HepG2 (cell line): ENCODE results near the gene VWA3A. TPM values are rescaled to one million over a fixed set of nuclear protein-coding genes. Genes with fewer than 3 reads are reported as not detected.
A peak's percentile ranks its signal among the peaks of the same experiment; 100 is the strongest.

Experiments used
- AKAP8 ChIP-seq: sonication (generic); formaldehyde crosslinking; IDR thresholded peaks from 2 replicates; pipeline ENCODE4 v1.5.1; 2020; ENCODE audit warnings: mild to moderate bottlenecking, missing genetic modification reagents
- ARNT ChIP-seq: fragments of 450-650 bp; IDR thresholded peaks from 2 replicates; pipeline ENCODE4 v1.6.1; 2017
- CAMTA2 ChIP-seq: sonication (generic); formaldehyde crosslinking; IDR thresholded peaks from 2 replicates; pipeline ENCODE4 v1.4.0; 2020; ENCODE audit warnings: mild to moderate bottlenecking, missing genetic modification reagents, borderline replicate concordance
- GATA4 ChIP-seq: sonication (generic); IDR thresholded peaks from 2 replicates; pipeline ENCODE4 v1.6.1; 2016; ENCODE audit warnings: antibody characterized with exemption, low read depth, borderline replicate concordance
- HNRNPUL1 ChIP-seq: fragments of 200-400 bp; formaldehyde crosslinking; IDR thresholded peaks from 2 replicates; pipeline ENCODE4 v1.6.1; 2017; ENCODE audit warnings: low read depth, mild to moderate bottlenecking, low read length, moderate library complexity
- KDM3A ChIP-seq: IDR thresholded peaks from 2 replicates; pipeline ENCODE4 v1.6.1; 2018; ENCODE audit warnings: low read depth, missing compliant biosample characterization
- KLF6 ChIP-seq: IDR thresholded peaks from 2 replicates; pipeline ENCODE4 v1.8.0; 2016; ENCODE audit warnings: missing biosample characterization, missing genetic modification reagents
- MAFG ChIP-seq: sonication (generic); formaldehyde crosslinking; IDR thresholded peaks from 2 replicates; pipeline ENCODE4 v1.5.1; 2020; ENCODE audit warnings: mild to moderate bottlenecking, missing genetic modification reagents
- NBN ChIP-seq: fragments of 450-650 bp; conservative IDR thresholded peaks from 2 replicates; pipeline ENCODE4 v1.6.1; 2017
- NFATC3 ChIP-seq: sonication (generic); formaldehyde crosslinking; IDR thresholded peaks from 2 replicates; pipeline ENCODE4 v1.5.1; 2020; ENCODE audit warnings: mild to moderate bottlenecking, missing genetic modification reagents
- NR2F1 ChIP-seq, 2 experiments: fragments of 450-650 bp in 1 of 2; formaldehyde crosslinking in 1 of 2; IDR thresholded peaks; 2 replicates each; pipeline versions ENCODE4 v1.5.0 to v1.6.1; 2016 to 2020; ENCODE audit warnings: mild to moderate bottlenecking in 1 of 2, missing compliant biosample characterization in 1 of 2, missing genetic modification reagents in 1 of 2, moderate library complexity in 1 of 2
- NRL ChIP-seq: sonication (generic); formaldehyde crosslinking; IDR thresholded peaks from 2 replicates; pipeline ENCODE4 v1.5.0; 2020; ENCODE audit warnings: missing genetic modification reagents, mild to moderate bottlenecking, moderate library complexity, borderline replicate concordance
- ONECUT2 ChIP-seq: sonication (generic); formaldehyde crosslinking; IDR thresholded peaks from 2 replicates; pipeline ENCODE4 v1.4.0; 2020; ENCODE audit warnings: missing genetic modification reagents
- PPARG ChIP-seq: conservative IDR thresholded peaks from 2 replicates; pipeline ENCODE4 v1.6.1; 2016; ENCODE audit warnings: missing biosample characterization, missing genetic modification reagents
- SNAI1 ChIP-seq: sonication (generic); formaldehyde crosslinking; IDR thresholded peaks from 2 replicates; pipeline ENCODE4 v1.5.0; 2020; ENCODE audit warnings: mild to moderate bottlenecking, missing genetic modification reagents, borderline replicate concordance
- SRSF1 ChIP-seq: fragments of 200-400 bp; formaldehyde crosslinking; optimal IDR thresholded peaks from 2 replicates; pipeline ENCODE3; 2017; ENCODE audit warnings: mild to moderate bottlenecking, low read depth, low read length, moderate library complexity
- TBL1XR1 ChIP-seq: fragments of 150-350 bp; IDR thresholded peaks from 2 replicates; pipeline ENCODE4 v1.6.1; 2014; ENCODE audit warnings: borderline replicate concordance, low read length; ENCODE audit not compliant: partially characterized antibody
- ZFYVE20 ChIP-seq: sonication (generic); formaldehyde crosslinking; IDR thresholded peaks from 2 replicates; pipeline ENCODE4 v1.8.0; 2023; ENCODE audit warnings: low read depth, mild to moderate bottlenecking, moderate library complexity, missing genetic modification reagents, borderline replicate concordance
- ZNF547 ChIP-seq: sonication (generic); formaldehyde crosslinking; IDR thresholded peaks from 2 replicates; pipeline ENCODE4 v1.5.1; 2020; ENCODE audit warnings: mild to moderate bottlenecking, missing genetic modification reagents
- ZNF674 ChIP-seq: sonication (generic); formaldehyde crosslinking; IDR thresholded peaks from 2 replicates; pipeline ENCODE4 v1.5.0; 2020; ENCODE audit warnings: low read depth, mild to moderate bottlenecking, missing genetic modification reagents
- ZNF761 ChIP-seq: sonication (generic); formaldehyde crosslinking; conservative IDR thresholded peaks from 2 replicates; pipeline ENCODE4 v1.4.0; 2020; ENCODE audit warnings: mild to moderate bottlenecking, missing genetic modification reagents
- ZSCAN21 ChIP-seq: sonication (generic); formaldehyde crosslinking; IDR thresholded peaks from 2 replicates; pipeline ENCODE4 v1.8.0; 2022; ENCODE audit warnings: mild to moderate bottlenecking, missing genetic modification reagents, moderate library complexity, borderline replicate concordance
- polyA plus RNA-seq, 8 experiments: library from polyadenylated mRNA; depleted of rRNA in 3 of 8; stranded (reverse) in 7 of 8; unstranded in 1 of 8; fragments of >200 nt; fragmentation: Illumina TruSeq in 4 of 8; extraction: Trizol in 4 of 8; gene quantifications; 2 replicates each; pipeline versions ENCODE4 v1.2.1 to v1.2.3, GENCODE V29; 2011 to 2016; ENCODE audit warnings: low read depth in 4 of 8, missing spikeins in 1 of 8, mixed read lengths in 1 of 8; ENCODE audit not compliant: insufficient read depth in 1 of 8
- total RNA-seq, 5 experiments: library from RNA; depleted of rRNA; stranded (reverse); fragments of >200 nt; fragmentation: Illumina TruSeq; extraction: Trizol; gene quantifications; 2 replicates each; pipeline ENCODE4 v1.2.3, GENCODE V29; 2016; ENCODE audit warnings: low read depth in 1 of 5
- TF ChIP-seq, protein P1 (sequence below): sonication (generic); formaldehyde crosslinking; IDR thresholded peaks from 2 replicates; pipeline ENCODE4 v1.5.0; 2020; ENCODE audit warnings: missing genetic modification reagents
- TF ChIP-seq, protein P2 (sequence below): sonication (generic); formaldehyde crosslinking; IDR thresholded peaks from 2 replicates; pipeline ENCODE4 v1.8.0; 2022; ENCODE audit warnings: mild to moderate bottlenecking, missing genetic modification reagents, moderate library complexity
- TF ChIP-seq, protein P3 (sequence below): sonication (generic); IDR thresholded peaks from 2 replicates; pipeline ENCODE4 v1.6.1; 2016; ENCODE audit warnings: low read depth, borderline replicate concordance
- TF ChIP-seq, protein P4 (sequence below): sonication (generic); formaldehyde crosslinking; conservative IDR thresholded peaks from 2 replicates; pipeline ENCODE4 v1.8.0; 2022; ENCODE audit warnings: low read depth, missing genetic modification reagents

VWA3A gene
- total and polyA plus RNA-seq, 2 of the 13 experiments (the other 11 are each of a cell fraction or from before 2014, with no cell fraction given) = 0.03 to 0.07 TPM

DNA sequence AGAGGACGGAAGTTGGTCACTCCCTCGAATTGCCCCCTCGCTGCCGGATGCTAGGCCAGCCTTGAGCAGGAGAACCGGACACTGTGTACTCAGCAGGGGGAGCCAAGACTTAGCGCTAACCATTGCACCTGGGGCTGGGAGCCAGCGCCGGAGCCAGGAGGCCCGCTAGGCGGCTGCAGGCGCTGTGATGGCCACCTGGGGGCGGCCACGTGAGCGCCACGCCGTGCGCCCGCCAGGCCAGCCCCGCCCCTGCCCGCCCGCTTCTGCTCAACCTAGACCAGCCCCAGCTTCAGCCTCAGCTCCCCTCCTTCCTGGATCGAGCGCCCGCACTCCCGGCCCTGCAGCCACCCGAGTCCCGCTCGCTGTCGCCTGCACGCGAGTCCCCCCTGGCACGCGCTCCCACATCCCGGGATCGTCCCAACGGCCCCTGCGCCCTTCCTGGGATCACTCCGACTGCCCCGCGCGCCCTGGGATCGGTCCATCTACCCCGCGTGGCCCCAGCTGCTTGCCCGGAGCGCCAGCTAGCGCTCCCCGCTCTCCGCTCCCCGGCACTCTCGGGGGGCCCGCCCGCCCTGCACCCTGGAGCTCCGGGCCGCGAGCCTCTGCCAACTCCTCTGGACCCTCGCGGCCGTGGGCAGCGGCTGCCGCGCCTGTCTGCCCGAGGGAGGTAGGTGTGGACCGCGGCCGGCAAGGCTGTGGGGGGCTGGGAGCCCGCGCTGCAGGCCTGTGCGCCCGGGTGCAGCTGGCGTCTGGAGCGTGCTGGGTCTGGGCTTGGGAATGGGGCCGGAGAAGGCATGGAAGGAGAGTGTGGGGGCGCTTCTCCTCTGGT lies 113.9 kb downstream of the VWA3A start, which contains the start of gene EEF2K (continued):
- TF ChIP-seq NRL (CRISPR knock-in tag) (peak; percentile 96; the same call in 1 of the 2 replicates), ZFYVE20 (CRISPR knock-in tag) (no peak), SNAI1 (no peak), ZNF547 (CRISPR knock-in tag) (peak; percentile 91), ZNF761 (CRISPR knock-in tag) (peak; percentile 97), ONECUT2 (CRISPR knock-in tag) (peak; percentile 61; the same call in 1 of the 2 replicates), AKAP8 (peak; percentile 91), PPARG (CRISPR knock-in tag) (peak; percentile 83), NR2F1 (CRISPR knock-in tag; IDR thresholded peaks at IDR 0.05) (peak in 1 of 2 experiments; percentile 9; a peak in 1 of 4 replicates), TBL1XR1 (no peak), GATA4 (no peak; the same call in 1 of the 2 replicates), KLF6 (peak; percentile 95), MAFG (CRISPR knock-in tag) (no peak), NBN (no peak), ARNT (no peak), KDM3A (CRISPR knock-in tag) (peak; percentile 98), ZNF674 (peak; percentile 97), CAMTA2 (CRISPR knock-in tag) (no peak; the same call in none of the 2 replicates), HNRNPUL1 (no peak), SRSF1 (peak; percentile 84), ZSCAN21 (peak; percentile 98), NFATC3 (CRISPR knock-in tag) (no peak; the same call in 1 of the 2 replicates)
- TF ChIP-seq, protein P1, sequence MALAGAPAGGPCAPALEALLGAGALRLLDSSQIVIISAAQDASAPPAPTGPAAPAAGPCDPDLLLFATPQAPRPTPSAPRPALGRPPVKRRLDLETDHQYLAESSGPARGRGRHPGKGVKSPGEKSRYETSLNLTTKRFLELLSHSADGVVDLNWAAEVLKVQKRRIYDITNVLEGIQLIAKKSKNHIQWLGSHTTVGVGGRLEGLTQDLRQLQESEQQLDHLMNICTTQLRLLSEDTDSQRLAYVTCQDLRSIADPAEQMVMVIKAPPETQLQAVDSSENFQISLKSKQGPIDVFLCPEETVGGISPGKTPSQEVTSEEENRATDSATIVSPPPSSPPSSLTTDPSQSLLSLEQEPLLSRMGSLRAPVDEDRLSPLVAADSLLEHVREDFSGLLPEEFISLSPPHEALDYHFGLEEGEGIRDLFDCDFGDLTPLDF = peak; percentile 62; the same call in 1 of the 2 replicates
- TF ChIP-seq, protein P2, sequence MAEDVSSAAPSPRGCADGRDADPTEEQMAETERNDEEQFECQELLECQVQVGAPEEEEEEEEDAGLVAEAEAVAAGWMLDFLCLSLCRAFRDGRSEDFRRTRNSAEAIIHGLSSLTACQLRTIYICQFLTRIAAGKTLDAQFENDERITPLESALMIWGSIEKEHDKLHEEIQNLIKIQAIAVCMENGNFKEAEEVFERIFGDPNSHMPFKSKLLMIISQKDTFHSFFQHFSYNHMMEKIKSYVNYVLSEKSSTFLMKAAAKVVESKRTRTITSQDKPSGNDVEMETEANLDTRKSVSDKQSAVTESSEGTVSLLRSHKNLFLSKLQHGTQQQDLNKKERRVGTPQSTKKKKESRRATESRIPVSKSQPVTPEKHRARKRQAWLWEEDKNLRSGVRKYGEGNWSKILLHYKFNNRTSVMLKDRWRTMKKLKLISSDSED (CRISPR knock-in tag) = no peak; the same call in 1 of the 2 replicates
- TF ChIP-seq, protein P3, sequence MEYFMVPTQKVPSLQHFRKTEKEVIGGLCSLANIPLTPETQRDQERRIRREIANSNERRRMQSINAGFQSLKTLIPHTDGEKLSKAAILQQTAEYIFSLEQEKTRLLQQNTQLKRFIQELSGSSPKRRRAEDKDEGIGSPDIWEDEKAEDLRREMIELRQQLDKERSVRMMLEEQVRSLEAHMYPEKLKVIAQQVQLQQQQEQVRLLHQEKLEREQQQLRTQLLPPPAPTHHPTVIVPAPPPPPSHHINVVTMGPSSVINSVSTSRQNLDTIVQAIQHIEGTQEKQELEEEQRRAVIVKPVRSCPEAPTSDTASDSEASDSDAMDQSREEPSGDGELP = peak; percentile 73; the same call in 1 of the 2 replicates
- TF ChIP-seq, protein P4, sequence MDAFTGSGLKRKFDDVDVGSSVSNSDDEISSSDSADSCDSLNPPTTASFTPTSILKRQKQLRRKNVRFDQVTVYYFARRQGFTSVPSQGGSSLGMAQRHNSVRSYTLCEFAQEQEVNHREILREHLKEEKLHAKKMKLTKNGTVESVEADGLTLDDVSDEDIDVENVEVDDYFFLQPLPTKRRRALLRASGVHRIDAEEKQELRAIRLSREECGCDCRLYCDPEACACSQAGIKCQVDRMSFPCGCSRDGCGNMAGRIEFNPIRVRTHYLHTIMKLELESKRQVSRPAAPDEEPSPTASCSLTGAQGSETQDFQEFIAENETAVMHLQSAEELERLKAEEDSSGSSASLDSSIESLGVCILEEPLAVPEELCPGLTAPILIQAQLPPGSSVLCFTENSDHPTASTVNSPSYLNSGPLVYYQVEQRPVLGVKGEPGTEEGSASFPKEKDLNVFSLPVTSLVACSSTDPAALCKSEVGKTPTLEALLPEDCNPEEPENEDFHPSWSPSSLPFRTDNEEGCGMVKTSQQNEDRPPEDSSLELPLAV (CRISPR knock-in tag) = no peak
